GM19397 (cell line): ENCODE results near the gene TNRC6C.

ENCODE experiments used
- ATAC-seq: cut with Tn5 transposase; IDR thresholded peaks from one replicate; pipeline ENCODE4 v1.9.1; 2021; ENCODE audit warnings: mild to moderate bottlenecking, moderate library complexity; ENCODE audit not compliant: unreplicated experiment

TNRC6C gene

GRCh38 chr17:78147315-78147998 lies 189.0 kb downstream of the TNRC6C start:
- ATAC-seq = no peak

- ATAC-seq = no peak
Observed at GRCh38 chr17:78148286-78149016, 189.9 kb downstream of the TNRC6C start.

GRCh38 chr17:78151514-78152008 lies 193.1 kb downstream of the TNRC6C start:
- no peak for ATAC-seq

- peak; percentile 49 for ATAC-seq
Observed at GRCh38 chr17:78154903-78155811, 196.7 kb downstream of the TNRC6C start.
